Lower leg skin (tissue), 4 donors: Measurements from ENCODE around the gene PBX1. TPM values are rescaled to one million over a fixed set of nuclear protein-coding genes. Genes with fewer than 3 reads are reported as not detected.

Experiments
- DNase-seq, 2 donors: peaks; one replicate each; pipeline ENCODE4 v3.0.0-alpha.2; 2019; ENCODE audit warnings: low spot score in 2 of 2
- H3K4me3 ChIP-seq: fragments of 200-600 bp; sonication (generic); 2 replicates; pipeline ENCODE4 v1.5.1; 2017; ENCODE audit warnings: mild to moderate bottlenecking, low read depth; ENCODE audit not compliant: poor library complexity, severe bottlenecking
- CTCF ChIP-seq, 3 donors: fragments of 450-650 bp; IDR thresholded peaks; one replicate each; pipeline ENCODE4 v1.5.1; 2016; ENCODE audit warnings: antibody characterized with exemption in 3 of 3, mild to moderate bottlenecking in 3 of 3, moderate library complexity in 2 of 3
- POLR2A ChIP-seq, 2 donors: fragments of 450-650 bp; IDR thresholded peaks; one replicate each; pipeline ENCODE4 v1.6.1; 2016 to 2017; ENCODE audit warnings: antibody characterized with exemption in 2 of 2, mild to moderate bottlenecking in 1 of 2, moderate library complexity in 1 of 2
- WGBS, 2 donors: methylation state at CpG; one replicate each; pipeline ENCODE4 v1.1.5; 2018; 5-methylcytosine and 5-hydroxymethylcytosine counted together
- intact Hi-C: fragments of 100-400 bp; cut with DNase I; formaldehyde crosslinking; loops from one replicate; pipeline ENCODE4 v1.15.0; 2023; ENCODE audit warnings: low total_unique reads
- total RNA-seq, 4 donors: library from RNA; depleted of rRNA; stranded (reverse); fragments of >200 nt; gene quantifications; one replicate each; pipeline ENCODE4 v1.1.0, GENCODE V29; 2016

Gene PBX1
- total RNA-seq, 4 donors from 2014 or later = 10.0 to 24.1 (median 15.4) TPM

- intact Hi-C loops = no loop called here
- DNase-seq = no peak
- TF ChIP-seq CTCF (IDR thresholded peaks at IDR 0.05) = no peak
- TF ChIP-seq POLR2A (IDR thresholded peaks at IDR 0.05) = no peak
- no peak overlapping the region for H3K4me3 ChIP-seq
Measured at GRCh38 chr1:164706606-164706987, 147.6 kb downstream of the PBX1 start.

- 32 to 48% methylated on average over 8 of the region's 8 CpGs for WGBS, 2 donors
- intact Hi-C loops = no loop called here
- no peak for DNase-seq
- TF ChIP-seq CTCF (IDR thresholded peaks at IDR 0.05) (no peak), POLR2A (IDR thresholded peaks at IDR 0.05) (no peak)
- H3K4me3 ChIP-seq = no peak overlapping the region
Measured at GRCh38 chr1:164707868-164708331, 148.9 kb downstream of the PBX1 start.

- 86 to 90% methylated on average over 3 of the region's 3 CpGs for WGBS, 2 donors
- TF ChIP-seq POLR2A (IDR thresholded peaks at IDR 0.05) = no peak
- TF ChIP-seq CTCF (IDR thresholded peaks at IDR 0.05) = no peak
- intact Hi-C loops = no loop called here
- no peak overlapping the region for H3K4me3 ChIP-seq
- DNase-seq = no peak
Measured at GRCh38 chr1:164708596-164708995, 149.6 kb downstream of the PBX1 start.

GRCh38 chr1:164709126-164709525 lies 150.1 kb downstream of the PBX1 start:
- 70 to 73% methylated on average over 4 of the region's 4 CpGs for WGBS, 2 donors
- intact Hi-C loops = no loop called here

GRCh38 chr1:164709541-164710278 lies 150.7 kb downstream of the PBX1 start:
- no peak overlapping the region for H3K4me3 ChIP-seq
- DNase-seq = no peak
- intact Hi-C loops = no loop called here
- WGBS, 2 donors = 71 to 77% methylated on average over 10 of the region's 10 CpGs
- TF ChIP-seq CTCF (IDR thresholded peaks at IDR 0.05) (no peak), POLR2A (IDR thresholded peaks at IDR 0.05) (no peak)

More at GRCh38 chr1:164709126-164709525, 150.1 kb downstream of the PBX1 start:
- no peak overlapping the region for H3K4me3 ChIP-seq
- TF ChIP-seq POLR2A (IDR thresholded peaks at IDR 0.05) (no peak), CTCF (IDR thresholded peaks at IDR 0.05) (no peak)
- no peak for DNase-seq
